HepG2 (cell line): ENCODE results near the gene CADPS. TPM values are rescaled to one million over a fixed set of nuclear protein-coding genes. Genes with fewer than 3 reads are reported as not detected.

Experiments
- ATAC-seq: fragments of 200-7000 bp; cut with Tn5 transposase; 3 replicates; pipeline ENCODE4 v1.9.1; 2020; ENCODE audit warnings: mild to moderate bottlenecking, moderate library complexity
- BruUV-seq: library from RNA; stranded (reverse); fragments of 400-500 nt; replicated peaks from 2 replicates; lab custom pipeline; 2021; lab: Mats Ljungman, UMichigan
- CTCF ChIA-PET: fragments of 300-600 bp; formaldehyde crosslinking; extraction: SDS; loops from one replicate; lab custom pipeline; 2021; ENCODE audit warnings: low total read pairs, inconsistent platforms, low intra/inter-chr PET ratio; lab: Yijun Ruan, JAX
- POLR2A ChIA-PET: fragments of 350-600 bp; sonication (Branson Sonifier 250); formaldehyde crosslinking; loops from one replicate; lab custom pipeline; 2020; ENCODE audit warnings: antibody characterized with exemption, inconsistent platforms; lab: Yijun Ruan, JAX
- DNase-seq: peaks from one replicate; pipeline ENCODE4 v3.0.0-alpha.2; 2015; ENCODE audit warnings: low spot score
- FAIRE-seq: peaks from 3 replicates; lab custom pipeline; 2011; peaks lifted over from hg19 to GRCh38; lab: Jason Lieb, UNC
- H2AFZ ChIP-seq: one replicate; pipeline ENCODE4 v1.6.1; 2011; ENCODE audit warnings: low read length, inconsistent platforms
- H3K27ac ChIP-seq: fragments of 300-600 bp; 3 replicates; pipeline ENCODE4 v1.8.0; 2011; ENCODE audit warnings: mixed run types, mild to moderate bottlenecking, mixed read lengths, low read length, inconsistent platforms; ENCODE audit not compliant: insufficient read depth; ENCODE audit errors: extremely low read length
- H3K27me3 ChIP-seq, 2 experiments: fragments of 200-600 bp in 1 of 2; 2 replicates in 1 of 2; 3 replicates in 1 of 2; pipeline versions ENCODE4 v1.6.0 to v1.8.0; 2011; ENCODE audit warnings: low read length in 2 of 2, mild to moderate bottlenecking in 2 of 2, moderate library complexity in 2 of 2, inconsistent platforms in 1 of 2; ENCODE audit not compliant: insufficient read depth in 2 of 2, control insufficient read depth in 1 of 2
- H3K36me3 ChIP-seq, 2 experiments: fragments of 200-600 bp in 1 of 2; replicated peaks in 1 of 2; 2 replicates in 1 of 2; 3 replicates in 1 of 2; pipeline versions ENCODE4 v1.5.1 to v1.8.0; 2011; ENCODE audit warnings: low read length in 2 of 2, inconsistent platforms in 1 of 2; ENCODE audit not compliant: insufficient read depth in 2 of 2, control insufficient read depth in 1 of 2
- H3K4me1 ChIP-seq: 2 replicates; pipeline ENCODE4 v1.5.1; 2012; ENCODE audit warnings: low read length, inconsistent platforms; ENCODE audit not compliant: insufficient read depth
- H3K4me2 ChIP-seq: 2 replicates; pipeline ENCODE4 v1.6.0; 2011; ENCODE audit warnings: low read depth, low read length, inconsistent platforms
- H3K4me3 ChIP-seq, 3 experiments: fragments of 200-600 bp in 1 of 3; sonication (generic), shearing (Covaris generic) in 1 of 3; replicated peaks in 1 of 3; 2 replicates each; pipeline ENCODE4 v1.5.1; 2011 to 2016; ENCODE audit warnings: low read length in 3 of 3, inconsistent platforms in 2 of 3, low read depth in 2 of 3, mild to moderate bottlenecking in 2 of 3, control low read depth in 1 of 3, mixed read lengths in 1 of 3; ENCODE audit not compliant: insufficient read depth in 1 of 3
- H3K79me2 ChIP-seq: one replicate; pipeline ENCODE4 v1.6.1; 2011; ENCODE audit warnings: low read length, inconsistent platforms; ENCODE audit not compliant: insufficient read depth
- H3K9ac ChIP-seq: 2 replicates; pipeline ENCODE4 v1.6.0; 2011; ENCODE audit warnings: mild to moderate bottlenecking, low read depth, low read length, inconsistent platforms; ENCODE audit not compliant: insufficient read depth
- H3K9me3 ChIP-seq: 2 replicates; pipeline ENCODE4 v1.5.1; 2012; ENCODE audit warnings: mild to moderate bottlenecking, low read length
- H4K20me1 ChIP-seq: 2 replicates; pipeline ENCODE4 v1.6.0; 2011; ENCODE audit warnings: inconsistent platforms, mild to moderate bottlenecking, low read length, moderate library complexity; ENCODE audit not compliant: insufficient read depth
- CREB3 ChIP-seq: sonication (generic); formaldehyde crosslinking; IDR thresholded peaks from 2 replicates; pipeline ENCODE4 v1.5.0; 2020; ENCODE audit warnings: missing genetic modification reagents
- ELK4 ChIP-seq: sonication (generic); formaldehyde crosslinking; IDR thresholded peaks from 2 replicates; pipeline ENCODE4 v1.9.0; 2021; ENCODE audit warnings: missing genetic modification reagents, borderline replicate concordance
- HOMEZ ChIP-seq: IDR thresholded peaks from 2 replicates; pipeline ENCODE4 v1.6.1; 2016; ENCODE audit warnings: low read depth
- MXI1 ChIP-seq: IDR thresholded peaks from 3 replicates; pipeline ENCODE4 v1.6.1; 2012; ENCODE audit warnings: low read depth, low read length, inconsistent platforms, borderline replicate concordance
- NFYB ChIP-seq: sonication (generic); formaldehyde crosslinking; IDR thresholded peaks from 2 replicates; pipeline ENCODE4 v1.4.0; 2020; ENCODE audit warnings: missing genetic modification reagents
- RAD21 ChIP-seq: fragments of 450-650 bp; formaldehyde crosslinking; IDR thresholded peaks from 2 replicates; pipeline ENCODE4 v1.5.0; 2020; ENCODE audit warnings: mild to moderate bottlenecking
- SP2 ChIP-seq: sonication (generic); formaldehyde crosslinking; IDR thresholded peaks from 2 replicates; pipeline ENCODE4 v1.5.1; 2020; ENCODE audit warnings: mild to moderate bottlenecking, missing genetic modification reagents
- TBX2 ChIP-seq: sonication (generic); formaldehyde crosslinking; IDR thresholded peaks from 2 replicates; pipeline ENCODE4 v1.5.0; 2020; ENCODE audit warnings: missing genetic modification reagents, mild to moderate bottlenecking, borderline replicate concordance
- TIGD3 ChIP-seq: sonication (generic); formaldehyde crosslinking; IDR thresholded peaks from 2 replicates; pipeline ENCODE4 v1.5.1; 2020; ENCODE audit warnings: mild to moderate bottlenecking, missing genetic modification reagents, borderline replicate concordance
- ZBTB1 ChIP-seq: sonication (generic); formaldehyde crosslinking; IDR thresholded peaks from 2 replicates; pipeline ENCODE4 v1.4.0; 2020; ENCODE audit warnings: missing genetic modification reagents, borderline replicate concordance
- ZBTB7A ChIP-seq: sonication (generic); formaldehyde crosslinking; IDR thresholded peaks from 2 replicates; pipeline ENCODE4 v1.8.0; 2022; ENCODE audit warnings: mild to moderate bottlenecking, missing genetic modification reagents
- ZFP82 ChIP-seq: sonication (generic); formaldehyde crosslinking; IDR thresholded peaks from 2 replicates; pipeline ENCODE4 v1.5.1; 2020; ENCODE audit warnings: mild to moderate bottlenecking, missing genetic modification reagents, borderline replicate concordance
- ZNF263 ChIP-seq: sonication (generic); formaldehyde crosslinking; IDR thresholded peaks from 2 replicates; pipeline ENCODE4 v1.4.0; 2020; ENCODE audit warnings: missing genetic modification reagents
- ZNF772 ChIP-seq: sonication (generic); formaldehyde crosslinking; IDR thresholded peaks from 2 replicates; pipeline ENCODE4 v1.5.0; 2020; ENCODE audit warnings: mild to moderate bottlenecking, missing genetic modification reagents
- WGBS: methylation state at CpG from one replicate; pipeline ENCODE4 v1.1.6; 2017; ENCODE audit warnings: low lambda C conversion rate; 5-methylcytosine and 5-hydroxymethylcytosine counted together
- in situ Hi-C: cut with HindIII; loops from 2 replicates; pipeline ENCODE4 v1.10.0; 2017; ENCODE audit warnings: low pct_unique_long_range_greater_than_20kb; ENCODE audit not compliant: extremely low pct_ligation_motif_present
- intact Hi-C: fragments of 100-400 bp; cut with micrococcal nuclease; formaldehyde crosslinking; loops from one replicate; pipeline ENCODE4 v1.10.0; 2022; ENCODE audit not compliant: unreplicated experiment
- polyA plus RNA-seq, 8 experiments: library from polyadenylated mRNA; depleted of rRNA in 3 of 8; stranded (reverse) in 7 of 8; unstranded in 1 of 8; fragments of >200 nt; fragmentation: Illumina TruSeq in 4 of 8; extraction: Trizol in 4 of 8; gene quantifications; 2 replicates each; pipeline versions ENCODE4 v1.2.1 to v1.2.3, GENCODE V29; 2011 to 2016; ENCODE audit warnings: low read depth in 4 of 8, missing spikeins in 1 of 8, mixed read lengths in 1 of 8; ENCODE audit not compliant: insufficient read depth in 1 of 8
- total RNA-seq, 5 experiments: library from RNA; depleted of rRNA; stranded (reverse); fragments of >200 nt; fragmentation: Illumina TruSeq; extraction: Trizol; gene quantifications; 2 replicates each; pipeline ENCODE4 v1.2.3, GENCODE V29; 2016; ENCODE audit warnings: low read depth in 1 of 5
- TF ChIP-seq, protein P1 (sequence below): sonication (generic); formaldehyde crosslinking; IDR thresholded peaks from 2 replicates; pipeline ENCODE4 v1.4.0; 2020; ENCODE audit warnings: missing genetic modification reagents

The CADPS gene
- total and polyA plus RNA-seq, 2 of the 13 experiments (the other 11 are each of a cell fraction or from before 2014, with no cell fraction given) = not detected

GRCh38 chr3:62611541-62612240 is 263.5 kb downstream of the CADPS start (continued):
- TF ChIP-seq TIGD3 (no peak), HOMEZ (CRISPR knock-in tag) (no peak), TBX2 (CRISPR knock-in tag) (no peak), MXI1 (no peak)

DNA sequence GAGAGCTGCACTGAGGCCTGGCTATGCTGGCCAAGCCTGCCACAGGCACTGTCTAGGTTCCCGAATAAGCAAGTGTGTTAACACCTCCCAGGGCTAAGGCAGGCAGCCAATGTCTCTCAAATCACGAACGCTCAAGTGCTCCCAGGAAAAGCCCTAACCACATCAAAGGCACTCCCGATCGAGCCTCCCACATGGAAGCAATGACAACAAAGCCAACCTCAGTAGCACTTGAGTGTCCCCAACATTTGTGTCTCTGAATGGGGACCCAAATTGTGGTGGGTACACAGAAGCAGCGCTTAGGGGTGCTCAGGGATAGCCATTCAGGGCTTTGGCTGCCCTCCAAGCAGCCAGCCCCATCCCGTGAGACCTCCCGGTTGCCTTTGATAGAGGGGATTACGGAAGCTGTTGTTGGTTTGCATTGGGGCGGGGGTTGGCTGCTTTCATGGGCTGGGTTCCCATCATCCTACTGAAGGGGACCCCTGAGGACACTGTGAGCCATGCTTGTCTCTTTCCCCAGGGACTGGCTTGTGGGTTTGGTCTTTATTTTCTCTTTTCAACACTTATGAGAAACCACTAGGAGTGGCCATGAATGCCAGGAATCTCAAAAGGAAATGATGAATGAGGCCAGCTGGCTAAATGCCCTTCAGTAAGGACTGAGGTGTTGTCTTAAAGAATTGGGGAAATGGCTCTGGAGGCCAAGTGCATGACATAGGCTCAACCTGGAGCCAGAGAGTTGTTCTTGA is 267.8 kb downstream of the CADPS start:
- no peaks in the 10 kb centered on the region for H3K9me3 ChIP-seq
- H3K4me2 ChIP-seq = no peak overlapping the region
- H3K27ac ChIP-seq = no peak overlapping the region
- WGBS = 10% methylated on average over 6 of the region's 10 CpGs
- H4K20me1 ChIP-seq = no peaks in the 10 kb centered on the region
- intact Hi-C loops (no loop called here), in situ Hi-C loops (no loop called here)
- H2AFZ ChIP-seq = no peak overlapping the region
- TF ChIP-seq ZFP82 (no peak), RAD21 (CRISPR knock-in tag) (no peak), ELK4 (CRISPR knock-in tag) (no peak), CREB3 (CRISPR knock-in tag) (no peak), SP2 (CRISPR knock-in tag) (no peak), ZBTB7A (CRISPR knock-in tag) (no peak), ZNF772 (CRISPR knock-in tag) (no peak), ZNF263 (CRISPR knock-in tag) (no peak), ZBTB1 (CRISPR knock-in tag) (no peak), NFYB (CRISPR knock-in tag) (no peak)
- TF ChIP-seq, protein P1, sequence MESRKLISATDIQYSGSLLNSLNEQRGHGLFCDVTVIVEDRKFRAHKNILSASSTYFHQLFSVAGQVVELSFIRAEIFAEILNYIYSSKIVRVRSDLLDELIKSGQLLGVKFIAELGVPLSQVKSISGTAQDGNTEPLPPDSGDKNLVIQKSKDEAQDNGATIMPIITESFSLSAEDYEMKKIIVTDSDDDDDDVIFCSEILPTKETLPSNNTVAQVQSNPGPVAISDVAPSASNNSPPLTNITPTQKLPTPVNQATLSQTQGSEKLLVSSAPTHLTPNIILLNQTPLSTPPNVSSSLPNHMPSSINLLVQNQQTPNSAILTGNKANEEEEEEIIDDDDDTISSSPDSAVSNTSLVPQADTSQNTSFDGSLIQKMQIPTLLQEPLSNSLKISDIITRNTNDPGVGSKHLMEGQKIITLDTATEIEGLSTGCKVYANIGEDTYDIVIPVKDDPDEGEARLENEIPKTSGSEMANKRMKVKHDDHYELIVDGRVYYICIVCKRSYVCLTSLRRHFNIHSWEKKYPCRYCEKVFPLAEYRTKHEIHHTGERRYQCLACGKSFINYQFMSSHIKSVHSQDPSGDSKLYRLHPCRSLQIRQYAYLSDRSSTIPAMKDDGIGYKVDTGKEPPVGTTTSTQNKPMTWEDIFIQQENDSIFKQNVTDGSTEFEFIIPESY = no peak
- DNase-seq = no peak
- 0 out of 5 replicates have a peak, but pooled peaks cover 0 to 1% of the 10 kb centered on the region in 2 experiments for H3K27me3 ChIP-seq
- H3K9ac ChIP-seq = no peak overlapping the region
- H3K36me3 ChIP-seq = no peaks in the 10 kb centered on the region
- ChIA-PET POLR2A (no interaction called here), CTCF (no interaction called here)
- H3K4me3 ChIP-seq = no peak overlapping the region
- FAIRE-seq = no peak
- no peaks in the 10 kb centered on the region for H3K79me2 ChIP-seq
- no peak for ATAC-seq
- H3K4me1 ChIP-seq = no peaks in the 10 kb centered on the region
- BruUV-seq = no TSS peak
